Ectodermal cell (in vitro differentiated cells): ENCODE data around the gene GPR32.
"Not testable (repeated sequence)": the region's sequence is repeated elsewhere in the genome, so short reads cannot be mapped to it uniquely, and the experiment has no call there.

ENCODE experiments used
- H3K27ac ChIP-seq: 2 replicates; pipeline ENCODE4 v1.7.0; 2013; ENCODE audit warnings: mild to moderate bottlenecking, low read depth, low read length; ENCODE audit not compliant: insufficient read depth, poor library complexity, severe bottlenecking
- H3K27me3 ChIP-seq: 2 replicates; pipeline ENCODE4 v1.7.0; 2013; ENCODE audit warnings: mild to moderate bottlenecking, low read length; ENCODE audit not compliant: insufficient read depth, control insufficient read depth, poor library complexity, severe bottlenecking
- H3K36me3 ChIP-seq: one replicate; pipeline ENCODE4 v1.7.0; 2013; ENCODE audit warnings: low read length; ENCODE audit not compliant: control insufficient read depth, insufficient read depth
- H3K4me1 ChIP-seq: one replicate; pipeline ENCODE4 v1.7.0; 2013; ENCODE audit warnings: low read length; ENCODE audit not compliant: control insufficient read depth, insufficient read depth
- H3K4me3 ChIP-seq: 2 replicates; pipeline ENCODE4 v1.7.0; 2013; ENCODE audit warnings: low read depth, low read length, control low read depth; ENCODE audit not compliant: insufficient read depth
- H3K9me3 ChIP-seq: 2 replicates; pipeline ENCODE4 v1.7.0; 2013; ENCODE audit warnings: mild to moderate bottlenecking, low read length, moderate library complexity; ENCODE audit not compliant: control insufficient read depth
- WGBS, 2 experiments: methylation state at CpG; one replicate each; pipeline ENCODE4 v1.1.7; 2013; ENCODE audit warnings: missing lambda C conversion rate in 2 of 2; 5-methylcytosine and 5-hydroxymethylcytosine counted together

GPR32 gene

DNA sequence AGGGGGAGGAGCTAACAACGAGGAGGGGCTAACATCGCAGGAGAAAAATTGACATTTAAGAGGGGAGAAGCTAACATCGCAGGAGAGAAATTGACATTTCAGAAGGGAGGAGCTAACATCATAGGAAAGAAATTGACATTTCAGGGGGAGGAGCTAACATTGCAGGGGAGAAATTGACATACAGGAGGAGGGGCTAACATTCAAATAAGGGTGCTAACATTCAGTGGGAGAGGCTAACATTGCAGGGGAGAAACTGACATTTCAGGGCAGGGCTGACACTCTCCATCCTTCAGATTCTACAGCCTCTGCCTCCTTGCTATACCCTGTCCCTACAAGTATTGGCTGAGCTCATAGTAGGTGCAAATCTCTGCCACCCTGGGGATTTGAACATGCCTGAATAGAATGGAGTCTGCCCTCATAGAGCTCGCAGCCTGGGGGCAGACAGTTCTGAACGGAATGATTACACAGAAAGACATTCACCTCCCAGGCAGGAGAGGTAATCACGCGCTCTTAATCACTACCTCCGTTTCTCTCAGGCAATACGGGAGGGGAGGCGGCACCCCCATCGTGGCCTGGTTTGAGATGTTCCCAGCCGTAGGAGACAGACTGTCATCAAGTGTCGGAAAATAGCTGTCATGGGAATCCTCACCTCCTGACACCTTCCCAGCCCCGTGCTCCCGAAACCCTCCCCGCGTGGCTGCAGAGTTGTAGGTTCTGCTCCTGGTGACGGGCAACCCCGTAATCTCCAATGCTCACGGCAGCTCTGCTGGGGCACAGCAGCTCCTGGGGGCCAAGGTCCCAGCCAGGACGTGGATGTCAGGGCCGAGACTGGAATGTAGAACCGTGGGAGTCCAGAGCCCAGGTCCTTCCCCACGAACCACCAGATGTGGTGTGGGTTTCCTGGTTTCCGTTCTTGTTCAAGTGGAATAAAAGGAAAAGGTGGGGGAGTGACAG is 9.5 kb downstream of the GPR32 start:
- Histone ChIP-seq H3K27ac (no peak overlapping the region), H3K4me1 (no peaks in the 10 kb centered on the region), H3K9me3 (no peaks in the 10 kb centered on the region), H3K36me3 (no peaks in the 10 kb centered on the region), H3K27me3 (peaks cover 34% of the 10 kb centered on the region), H3K4me3 (no peak overlapping the region)
- 69 to 70% methylated on average over 25 of the region's 25 CpGs for WGBS, 2 experiments

DNA sequence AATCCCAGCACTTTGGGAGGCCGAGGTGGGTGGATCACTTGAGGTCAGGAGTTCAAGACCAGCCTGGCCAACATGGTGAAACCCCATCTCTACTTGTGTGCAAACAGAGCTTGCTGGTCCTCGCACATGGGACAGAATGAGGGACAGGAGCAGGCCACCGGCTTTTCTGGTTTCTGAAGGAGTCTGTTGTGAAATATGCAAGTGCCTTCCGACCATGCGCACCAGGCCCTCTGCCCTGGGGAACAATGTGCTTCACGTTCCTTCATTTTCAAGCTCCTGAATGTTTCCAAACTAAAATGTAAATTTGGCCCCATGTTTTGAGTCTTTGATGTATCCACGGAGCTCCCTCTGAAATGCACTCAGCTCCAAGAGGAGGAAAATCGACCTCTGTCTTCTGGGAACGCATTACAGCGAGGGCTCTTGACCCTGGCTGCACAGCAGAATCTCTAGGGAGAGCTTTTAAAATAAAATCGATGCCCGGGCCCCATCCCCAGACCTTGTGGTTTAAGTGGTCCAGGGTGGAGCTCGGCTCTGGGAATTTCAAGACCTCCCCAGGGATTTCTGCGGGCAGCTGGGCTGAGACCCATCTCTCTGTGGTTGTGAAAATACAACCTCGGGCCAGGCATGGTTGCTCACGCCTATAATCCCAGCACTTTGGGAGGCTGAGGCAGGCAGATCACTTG is 10.6 kb downstream of the GPR32 start:
- Histone ChIP-seq H3K4me3 (no peak overlapping the region), H3K4me1 (no peaks in the 10 kb centered on the region), H3K9me3 (no peaks in the 10 kb centered on the region), H3K27me3 (peaks cover 34% of the 10 kb centered on the region), H3K27ac (no peak overlapping the region), H3K36me3 (no peaks in the 10 kb centered on the region)
- WGBS, 2 experiments, result 77 to 82% methylated on average over 16 of the region's 16 CpGs

DNA sequence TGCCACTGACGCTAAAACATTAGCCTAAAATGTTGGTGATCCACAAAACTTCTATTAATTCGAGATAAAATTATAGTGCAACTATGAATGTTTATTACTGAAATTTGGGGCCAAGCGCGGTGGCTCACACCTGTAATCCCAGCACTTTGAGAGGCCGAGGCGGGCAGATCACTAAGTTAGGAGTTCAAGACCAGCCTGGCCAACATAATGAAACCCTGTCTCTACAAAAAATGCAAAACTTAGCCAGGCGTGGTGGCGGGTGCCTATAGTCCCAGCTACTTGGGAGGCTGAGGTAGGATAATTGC is 13.5 kb downstream of the GPR32 start:
- not testable (repeated sequence) for H3K27ac ChIP-seq, H3K4me1 ChIP-seq, H3K9me3 ChIP-seq, H3K4me3 ChIP-seq, H3K36me3 ChIP-seq
- peaks cover 17% of the 10 kb centered on the region for H3K27me3 ChIP-seq
- WGBS, 2 experiments, result 46 to 50% methylated on average over 8 of the region's 8 CpGs

DNA sequence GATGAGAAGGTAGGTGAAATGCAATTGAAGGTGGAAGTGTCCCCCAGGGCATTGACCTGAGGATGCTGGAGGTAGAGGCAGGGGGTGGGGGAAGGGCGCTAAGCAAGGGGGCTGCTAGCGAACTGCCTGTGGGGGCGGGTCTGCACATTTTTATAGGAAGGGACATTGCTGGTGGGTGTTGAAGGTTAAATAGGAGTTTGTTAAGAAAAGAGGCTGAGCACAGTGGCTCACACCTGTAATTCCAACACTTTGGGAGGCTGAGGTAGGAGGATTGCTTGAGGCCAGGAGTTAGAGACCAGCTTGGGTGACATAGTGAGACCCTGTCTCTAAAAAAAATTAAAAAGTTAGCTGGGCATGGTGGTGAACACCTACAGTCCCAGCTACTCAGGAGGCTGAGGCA is 14.4 kb downstream of the GPR32 start:
- 89 to 91% methylated on average over 3 of the region's 3 CpGs for WGBS, 2 experiments
- H3K36me3 ChIP-seq, result no peaks in the 10 kb centered on the region
- H3K4me3 ChIP-seq, result no peak overlapping the region
- peaks cover 8% of the 10 kb centered on the region for H3K27me3 ChIP-seq
- H3K9me3 ChIP-seq, result no peaks in the 10 kb centered on the region
- no peaks in the 10 kb centered on the region for H3K4me1 ChIP-seq
- H3K27ac ChIP-seq, result no peak overlapping the region

DNA sequence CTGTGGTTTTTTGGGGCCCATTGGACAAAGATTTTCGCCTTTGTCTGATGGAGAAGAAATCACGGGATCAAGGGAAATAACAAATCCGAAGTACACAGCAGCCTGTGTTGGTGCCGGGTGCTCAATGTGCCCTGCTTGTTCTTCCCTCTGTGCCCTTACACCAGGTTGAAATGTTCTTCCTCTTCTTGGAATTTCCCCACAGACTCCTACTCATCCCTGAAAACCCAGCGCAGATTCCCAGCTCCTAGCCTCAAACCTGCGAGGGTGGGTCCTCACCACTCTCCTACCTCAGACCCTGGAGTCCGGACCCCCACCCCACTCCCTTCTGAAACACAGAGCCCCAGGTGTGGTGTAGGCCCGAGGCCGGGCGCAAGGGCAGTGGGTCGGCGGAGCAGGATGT is 15.1 kb downstream of the GPR32 start:
- H3K4me3 ChIP-seq, result no peak overlapping the region
- WGBS, 2 experiments, result 88 to 93% methylated on average over 12 of the region's 12 CpGs
- no peak overlapping the region for H3K27ac ChIP-seq
- H3K36me3 ChIP-seq, result no peaks in the 10 kb centered on the region
- H3K27me3 ChIP-seq, result peaks cover 2% of the 10 kb centered on the region
- no peaks in the 10 kb centered on the region for H3K9me3 ChIP-seq
- no peaks in the 10 kb centered on the region for H3K4me1 ChIP-seq

DNA sequence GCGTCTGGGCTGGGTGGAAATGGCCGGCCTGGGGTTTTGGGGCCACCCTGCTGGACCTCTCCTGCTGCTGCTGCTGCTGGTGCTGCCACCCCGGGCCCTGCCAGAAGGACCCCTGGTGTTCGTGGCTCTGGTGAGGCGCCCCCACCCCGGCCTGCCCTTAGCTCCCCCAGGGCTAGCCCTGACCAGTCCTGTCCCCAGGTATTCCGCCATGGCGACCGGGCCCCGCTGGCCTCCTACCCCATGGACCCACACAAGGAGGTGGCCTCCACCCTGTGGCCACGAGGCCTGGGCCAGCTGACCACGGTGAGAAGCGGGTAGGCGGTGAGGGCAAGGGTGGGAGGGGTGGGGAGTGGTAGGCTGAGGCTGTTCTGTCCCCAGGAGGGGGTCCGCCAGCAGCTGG is 20.1 kb downstream of the GPR32 start, which contains the start of gene ACP4:
TSS of gene ACP4 (plus strand) at position 20 of the 400 bp plus-strand sequence. CDS start at position 20, 0 bp downstream.
- 92 to 95% methylated on average over 15 of the region's 15 CpGs for WGBS, 2 experiments
- no peaks in the 10 kb centered on the region for H3K9me3 ChIP-seq
- H3K4me3 ChIP-seq, result no peak within 1 kb of the TSS

DNA sequence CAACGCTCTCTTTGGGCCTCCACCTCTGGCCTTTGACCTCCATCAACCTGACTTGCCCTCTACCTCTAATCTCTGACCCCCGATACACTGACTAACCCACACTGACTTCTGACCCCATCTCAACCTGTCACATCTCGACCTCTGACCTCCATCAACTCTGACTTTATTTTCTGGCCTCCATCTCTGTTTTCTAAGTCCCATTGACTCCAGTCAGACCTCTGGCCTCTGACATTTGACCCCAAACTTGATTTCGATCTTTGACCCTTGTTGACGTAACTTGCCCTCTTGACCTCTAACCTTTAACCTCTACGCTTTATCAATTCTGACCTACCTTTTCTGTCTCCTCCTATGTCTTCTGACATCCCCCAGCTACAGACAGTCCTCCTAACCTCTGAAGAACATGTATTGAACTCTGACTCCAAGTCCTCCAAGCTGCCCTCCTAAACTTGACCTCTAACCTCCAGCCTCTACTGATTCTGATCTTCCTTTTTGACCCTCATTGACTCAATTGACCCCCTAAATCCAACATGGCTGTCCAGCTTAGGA is 20.7 kb downstream of the GPR32 start:
- H3K36me3 ChIP-seq, result no peaks in the 10 kb centered on the region
- peaks cover 10% of the 10 kb centered on the region for H3K4me1 ChIP-seq
- H3K27me3 ChIP-seq, result no peaks in the 10 kb centered on the region
- H3K9me3 ChIP-seq, result no peaks in the 10 kb centered on the region
- H3K27ac ChIP-seq, result no peak overlapping the region
- WGBS, 2 experiments, result 90 to 93% methylated on average over 6 of the region's 6 CpGs
- no peak overlapping the region for H3K4me3 ChIP-seq

More for the DNA sequence above, 20.1 kb downstream of the GPR32 start, which contains the start of gene ACP4:
- H3K27me3 ChIP-seq, result no peaks in the 10 kb centered on the region
- H3K36me3 ChIP-seq, result no peaks in the 10 kb centered on the region
- H3K4me1 ChIP-seq, result peaks cover 10% of the 10 kb centered on the region
- H3K27ac ChIP-seq, result no peak within 1 kb of the TSS

DNA sequence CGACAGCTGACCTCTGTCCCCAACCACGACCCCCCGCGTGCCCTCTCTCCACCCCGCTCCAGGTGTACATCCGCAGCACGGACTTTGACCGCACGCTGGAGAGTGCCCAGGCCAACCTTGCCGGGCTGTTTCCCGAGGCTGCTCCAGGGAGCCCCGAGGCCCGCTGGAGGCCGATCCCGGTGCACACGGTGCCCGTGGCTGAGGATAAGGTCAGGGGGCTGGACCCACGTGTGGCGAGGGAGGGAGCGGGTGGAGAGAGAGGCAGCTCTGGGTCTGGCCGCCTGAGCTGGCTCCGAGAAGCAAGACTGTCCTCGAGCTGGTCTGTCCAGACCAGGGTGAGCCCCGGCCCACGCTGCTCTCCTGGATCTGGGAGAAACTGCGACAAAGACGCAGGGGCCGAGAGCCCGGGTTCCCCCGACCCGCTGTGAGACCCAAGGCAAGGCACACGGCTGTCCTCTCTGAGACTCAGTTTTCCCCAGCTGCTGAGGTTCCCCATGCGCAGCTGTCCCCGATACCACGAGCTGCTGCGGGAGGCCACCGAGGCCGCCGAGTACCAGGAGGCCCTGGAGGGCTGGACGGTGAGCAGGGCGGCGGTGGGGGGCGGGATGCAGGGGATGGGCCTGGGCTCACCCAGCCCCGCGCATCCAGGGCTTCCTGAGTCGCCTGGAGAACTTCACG is 21.5 kb downstream of the GPR32 start:
- H3K36me3 ChIP-seq, result no peaks in the 10 kb centered on the region
- H3K9me3 ChIP-seq, result no peaks in the 10 kb centered on the region
- H3K4me1 ChIP-seq, result peaks cover 10% of the 10 kb centered on the region
- 90 to 91% methylated on average over 47 of the region's 47 CpGs for WGBS, 2 experiments
- no peaks in the 10 kb centered on the region for H3K27me3 ChIP-seq
- H3K4me3 ChIP-seq, result no peak overlapping the region
- no peak overlapping the region for H3K27ac ChIP-seq

DNA sequence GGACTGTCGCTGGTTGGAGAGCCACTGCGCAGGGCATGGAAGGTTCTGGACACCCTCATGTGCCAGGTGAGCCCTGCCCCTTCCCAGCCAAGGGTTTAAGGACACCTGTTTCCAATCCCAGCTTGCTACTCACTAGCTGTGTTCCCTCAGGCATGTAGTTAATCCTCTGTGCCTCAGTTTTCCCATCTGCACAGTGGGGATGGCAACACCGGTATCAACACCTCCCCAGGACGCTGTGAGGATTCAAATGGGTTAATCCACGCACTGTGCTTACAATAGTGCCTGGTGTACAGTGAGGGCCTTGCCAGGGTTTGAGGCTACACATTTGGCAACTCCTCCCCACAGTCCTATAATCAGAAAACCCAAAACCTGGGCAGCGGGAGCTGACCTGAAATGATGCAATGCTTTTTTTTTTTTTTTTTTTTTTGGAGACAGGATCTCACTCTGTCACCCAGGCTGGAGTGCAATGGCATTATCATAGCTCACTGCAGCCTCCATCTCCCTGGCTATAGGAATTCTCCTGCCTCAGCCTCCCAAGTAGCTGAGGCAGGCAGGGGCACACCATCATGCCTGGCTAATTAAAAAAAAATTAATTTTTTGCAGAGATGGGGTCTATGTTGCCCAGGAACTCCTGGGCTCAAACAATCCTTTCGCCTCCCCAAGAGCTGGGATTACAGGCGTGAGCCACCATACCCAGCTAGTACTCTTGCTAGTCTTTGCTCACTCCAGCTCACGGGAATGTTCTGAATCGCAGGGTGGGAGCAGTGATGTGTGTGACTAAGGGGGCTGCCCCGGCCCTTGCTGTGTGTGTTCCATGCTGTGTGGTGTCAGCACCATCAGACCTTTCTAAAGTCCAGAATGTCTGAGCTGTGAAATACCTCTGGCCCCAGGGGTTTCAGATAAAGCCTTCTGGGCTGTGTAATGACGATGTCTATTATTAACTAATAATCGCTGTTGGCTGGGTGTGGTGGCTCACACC is 22.3 kb downstream of the GPR32 start:
- WGBS, 2 experiments, result 90 to 91% methylated on average over 13 of the region's 13 CpGs
- H3K9me3 ChIP-seq, result no peaks in the 10 kb centered on the region
- peaks cover 10% of the 10 kb centered on the region for H3K4me1 ChIP-seq
- H3K36me3 ChIP-seq, result no peaks in the 10 kb centered on the region
- H3K27ac ChIP-seq, result no peak overlapping the region
- H3K27me3 ChIP-seq, result no peaks in the 10 kb centered on the region
- no peak overlapping the region for H3K4me3 ChIP-seq
